Nephron (organoid): ENCODE results near the gene CABLES2.
A peak's percentile ranks its signal among the peaks of the same experiment; 100 is the strongest.

Source experiments
- H3K27ac Mint-ChIP-seq, 3 experiments: 2 replicates each; pipeline ENCODE4 v1.8.0; 2020; ENCODE audit warnings: mixed read lengths in 3 of 3, mild to moderate bottlenecking in 2 of 3, moderate library complexity in 1 of 3
- H3K27me3 Mint-ChIP-seq: 2 replicates; pipeline ENCODE4 v1.8.0; 2021; ENCODE audit warnings: low read depth, mild to moderate bottlenecking, moderate library complexity, mixed read lengths
- H3K36me3 Mint-ChIP-seq: 2 replicates; pipeline ENCODE4 v1.8.0; 2020; ENCODE audit warnings: low read depth, mixed read lengths
- H3K4me1 Mint-ChIP-seq: 2 replicates; pipeline ENCODE4 v1.8.0; 2020; ENCODE audit warnings: mixed read lengths
- H3K4me3 Mint-ChIP-seq, 3 experiments: 2 replicates each; pipeline ENCODE4 v1.8.0; 2020; ENCODE audit warnings: mild to moderate bottlenecking in 3 of 3, mixed read lengths in 3 of 3, moderate library complexity in 2 of 3
- H3K9me3 Mint-ChIP-seq: 2 replicates; pipeline ENCODE4 v1.8.0; 2020; ENCODE audit warnings: mixed read lengths
- CTCF ChIP-seq, 3 experiments: fragments of 200-600 bp; sonication (generic); IDR thresholded peaks; one replicate each; pipeline ENCODE4 v1.5.0; 2021; ENCODE audit warnings: antibody characterized with exemption in 3 of 3; ENCODE audit not compliant: unreplicated experiment in 3 of 3

CABLES2 gene

GRCh38 chr20:62439218-62439617 lies 32.1 kb upstream of the CABLES2 start:
- no peak for TF ChIP-seq CTCF (IDR thresholded peaks at IDR 0.05; ENCODE audit: unreplicated experiment in 3 of 3)
- H3K4me3 Mint-ChIP-seq = no peak overlapping the region
- no peak overlapping the region for H3K27ac Mint-ChIP-seq
- peaks cover 39% of the 10 kb centered on the region for H3K27me3 Mint-ChIP-seq
- peaks cover 3% of the 10 kb centered on the region for H3K9me3 Mint-ChIP-seq
- no peaks in the 10 kb centered on the region for H3K36me3 Mint-ChIP-seq
- H3K4me1 Mint-ChIP-seq = peaks cover 3% of the 10 kb centered on the region

GRCh38 chr20:62437927-62438326 lies 30.8 kb upstream of the CABLES2 start:
- no peak for TF ChIP-seq CTCF (IDR thresholded peaks at IDR 0.05; ENCODE audit: unreplicated experiment in 3 of 3)
- Mint-ChIP-seq H3K27me3 (peaks cover 46% of the 10 kb centered on the region), H3K9me3 (peaks cover 3% of the 10 kb centered on the region), H3K27ac (no peak overlapping the region), H3K4me3 (no peak overlapping the region), H3K36me3 (no peaks in the 10 kb centered on the region), H3K4me1 (peaks cover 11% of the 10 kb centered on the region)

GRCh38 chr20:62437496-62437895 lies 30.4 kb upstream of the CABLES2 start:
- Mint-ChIP-seq H3K36me3 (no peaks in the 10 kb centered on the region), H3K9me3 (peaks cover 3% of the 10 kb centered on the region), H3K27ac (peak overlapping the region in 1 of 3 experiments; percentile 10), H3K4me3 (no peak overlapping the region), H3K4me1 (peaks cover 11% of the 10 kb centered on the region), H3K27me3 (peaks cover 48% of the 10 kb centered on the region)
- TF ChIP-seq CTCF (IDR thresholded peaks at IDR 0.05; ENCODE audit: unreplicated experiment in 3 of 3) = no peak

- peaks cover 11% of the 10 kb centered on the region for H3K4me1 Mint-ChIP-seq
- peaks cover 3% of the 10 kb centered on the region for H3K9me3 Mint-ChIP-seq
- H3K4me3 Mint-ChIP-seq = no peak overlapping the region
- H3K36me3 Mint-ChIP-seq = no peaks in the 10 kb centered on the region
- no peak overlapping the region for H3K27ac Mint-ChIP-seq
- H3K27me3 Mint-ChIP-seq = peaks cover 54% of the 10 kb centered on the region
- no peak for TF ChIP-seq CTCF (IDR thresholded peaks at IDR 0.05; ENCODE audit: unreplicated experiment in 3 of 3)
Measured at GRCh38 chr20:62436692-62437091, 29.6 kb upstream of the CABLES2 start.

GRCh38 chr20:62433658-62434497 lies 26.8 kb upstream of the CABLES2 start:
- peaks cover 62% of the 10 kb centered on the region for H3K27me3 Mint-ChIP-seq
- H3K36me3 Mint-ChIP-seq = no peaks in the 10 kb centered on the region
- peak overlapping the region in 2 of 3 experiments; percentile 2 to 46 for H3K4me3 Mint-ChIP-seq
- no peak for TF ChIP-seq CTCF (IDR thresholded peaks at IDR 0.05; ENCODE audit: unreplicated experiment in 3 of 3)
- H3K27ac Mint-ChIP-seq = peak overlapping the region; percentile 32 to 80 (median 44)
- peaks cover 21% of the 10 kb centered on the region for H3K4me1 Mint-ChIP-seq
- H3K9me3 Mint-ChIP-seq = peaks cover 4% of the 10 kb centered on the region
